ENCODE data around the gene RRBP1.

Gene RRBP1

GRCh38 chr20:17568045-17568788 lies 113.8 kb downstream of the RRBP1 start:
- no peak for DNase-seq

- no peak for DNase-seq
Observed at GRCh38 chr20:17566345-17566744, 115.7 kb downstream of the RRBP1 start.

- no peak for DNase-seq
Observed at GRCh38 chr20:17565169-17565845, 116.7 kb downstream of the RRBP1 start.

Measured in activated gamma-delta T cell (primary cell).